ENCODE results near the gene PMVK.
A peak's percentile ranks its signal among the peaks of the same experiment; 100 is the strongest.

DNA sequence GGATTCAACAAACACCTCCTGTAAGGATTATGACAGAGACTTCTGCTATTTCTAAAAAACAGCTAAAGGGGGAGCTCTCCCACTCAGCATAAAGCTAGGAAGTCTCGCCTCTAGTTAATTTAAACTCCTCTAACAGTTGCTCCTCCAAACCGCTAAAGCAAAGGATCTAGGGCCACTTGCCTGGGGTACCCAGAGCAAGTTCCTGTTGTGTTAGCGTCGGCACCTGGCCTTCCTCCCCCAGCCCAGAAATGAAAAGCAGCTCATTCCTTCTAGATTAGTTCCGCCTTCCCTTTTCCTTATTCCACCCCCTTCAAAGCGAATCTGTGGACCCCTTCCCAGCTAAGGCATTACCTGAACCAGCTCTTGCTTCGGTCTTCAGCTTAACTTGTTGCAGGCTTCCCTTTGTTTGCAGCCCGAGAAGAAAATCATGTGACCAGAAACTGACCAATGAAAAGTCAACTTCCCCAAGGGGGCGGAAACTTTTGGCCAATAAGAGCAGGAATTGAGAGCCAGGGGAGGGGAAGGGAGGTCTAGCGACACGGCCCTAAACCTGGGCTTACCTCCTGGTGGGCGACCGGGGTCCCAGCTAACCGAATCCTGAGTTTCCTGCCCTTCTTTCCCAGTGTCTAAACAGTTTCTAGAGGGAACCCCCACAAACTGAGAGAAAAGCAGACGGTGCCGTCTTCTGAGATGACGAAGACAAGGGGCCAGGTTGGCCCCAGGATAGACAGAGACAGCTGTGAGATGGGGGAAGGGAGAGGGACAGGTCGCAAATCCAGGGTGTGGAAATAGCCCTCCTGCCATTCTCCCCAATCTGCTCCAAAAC lies 19.4 kb upstream of the PMVK start, which contains the start of gene PBXIP1:
- TF ChIP-seq, protein P1, sequence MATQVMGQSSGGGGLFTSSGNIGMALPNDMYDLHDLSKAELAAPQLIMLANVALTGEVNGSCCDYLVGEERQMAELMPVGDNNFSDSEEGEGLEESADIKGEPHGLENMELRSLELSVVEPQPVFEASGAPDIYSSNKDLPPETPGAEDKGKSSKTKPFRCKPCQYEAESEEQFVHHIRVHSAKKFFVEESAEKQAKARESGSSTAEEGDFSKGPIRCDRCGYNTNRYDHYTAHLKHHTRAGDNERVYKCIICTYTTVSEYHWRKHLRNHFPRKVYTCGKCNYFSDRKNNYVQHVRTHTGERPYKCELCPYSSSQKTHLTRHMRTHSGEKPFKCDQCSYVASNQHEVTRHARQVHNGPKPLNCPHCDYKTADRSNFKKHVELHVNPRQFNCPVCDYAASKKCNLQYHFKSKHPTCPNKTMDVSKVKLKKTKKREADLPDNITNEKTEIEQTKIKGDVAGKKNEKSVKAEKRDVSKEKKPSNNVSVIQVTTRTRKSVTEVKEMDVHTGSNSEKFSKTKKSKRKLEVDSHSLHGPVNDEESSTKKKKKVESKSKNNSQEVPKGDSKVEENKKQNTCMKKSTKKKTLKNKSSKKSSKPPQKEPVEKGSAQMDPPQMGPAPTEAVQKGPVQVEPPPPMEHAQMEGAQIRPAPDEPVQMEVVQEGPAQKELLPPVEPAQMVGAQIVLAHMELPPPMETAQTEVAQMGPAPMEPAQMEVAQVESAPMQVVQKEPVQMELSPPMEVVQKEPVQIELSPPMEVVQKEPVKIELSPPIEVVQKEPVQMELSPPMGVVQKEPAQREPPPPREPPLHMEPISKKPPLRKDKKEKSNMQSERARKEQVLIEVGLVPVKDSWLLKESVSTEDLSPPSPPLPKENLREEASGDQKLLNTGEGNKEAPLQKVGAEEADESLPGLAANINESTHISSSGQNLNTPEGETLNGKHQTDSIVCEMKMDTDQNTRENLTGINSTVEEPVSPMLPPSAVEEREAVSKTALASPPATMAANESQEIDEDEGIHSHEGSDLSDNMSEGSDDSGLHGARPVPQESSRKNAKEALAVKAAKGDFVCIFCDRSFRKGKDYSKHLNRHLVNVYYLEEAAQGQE (IDR thresholded peaks at IDR 0.05; ENCODE audit: low read depth) = no peak
- TF ChIP-seq EP300 (IDR thresholded peaks at IDR 0.05; ENCODE audit: borderline replicate concordance) = 0 out of 2 replicates have a peak, but pooled peaks have one; percentile 11

All from Ishikawa (cell line).